Activated naive CD4-positive, alpha-beta T cell treated with anti-CD3 and anti-CD28 coated beads, Interleukin-2, amount 50 U/mL, for 72 hours (primary cell): ENCODE data around the gene ADAMTS12. TPM values are rescaled to one million over a fixed set of nuclear protein-coding genes. Genes with fewer than 3 reads are reported as not detected.

Experiments
- ATAC-seq, 2 donors: fragments of 150-1000 bp; cut with Tn5 transposase; 2 replicates each; pipeline ENCODE4 v1.10.0; 2021; ENCODE audit warnings: mild to moderate bottlenecking in 2 of 2, moderate library complexity in 2 of 2
- DNase-seq, 2 donors: peaks; one replicate each; pipeline ENCODE4 v3.0.0; 2021 to 2022; ENCODE audit warnings: low spot score in 2 of 2
- H3K27ac Mint-ChIP-seq, 2 donors: one replicate each; pipeline ENCODE4 v1.8.0; 2022; ENCODE audit warnings: mild to moderate bottlenecking in 2 of 2, mixed read lengths in 2 of 2
- H3K36me3 Mint-ChIP-seq, 2 donors: one replicate each; pipeline ENCODE4 v1.8.0; 2022; ENCODE audit warnings: mixed read lengths in 2 of 2
- H3K9me3 Mint-ChIP-seq, 2 donors: one replicate each; pipeline ENCODE4 v1.8.0; 2022; ENCODE audit warnings: mixed read lengths in 2 of 2
- total RNA-seq, 2 donors: library from RNA; stranded (reverse); gene quantifications; one replicate each; pipeline ENCODE4 v1.2.3, GENCODE V29; 2022

The ADAMTS12 gene
- total RNA-seq, 2 donors from 2014 or later, result not detected

DNA sequence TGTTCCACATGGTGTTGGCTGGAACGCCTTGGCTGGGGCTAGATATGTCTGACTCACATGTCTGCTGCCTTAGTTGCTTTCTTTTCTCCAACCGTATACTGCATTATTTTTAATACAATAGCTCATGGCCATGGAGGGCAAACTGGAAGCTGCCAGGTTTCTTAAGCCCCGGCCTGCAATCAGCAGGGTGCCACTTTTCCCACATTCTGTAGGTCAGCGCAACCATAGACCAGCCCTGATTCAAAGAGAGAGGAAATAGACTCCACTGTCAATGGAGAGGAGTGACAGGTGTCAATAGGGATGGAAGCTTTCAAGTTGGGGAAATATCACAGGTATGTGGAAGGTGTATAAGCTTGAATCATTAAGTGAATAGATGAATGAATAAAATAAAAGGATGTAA, 390.5 kb downstream of the ADAMTS12 start:
- no peaks in the 10 kb centered on the region for H3K9me3 Mint-ChIP-seq
- ATAC-seq, result no peak
- no peak overlapping the region for H3K27ac Mint-ChIP-seq
- no peak for DNase-seq
- no peaks in the 10 kb centered on the region for H3K36me3 Mint-ChIP-seq

DNA sequence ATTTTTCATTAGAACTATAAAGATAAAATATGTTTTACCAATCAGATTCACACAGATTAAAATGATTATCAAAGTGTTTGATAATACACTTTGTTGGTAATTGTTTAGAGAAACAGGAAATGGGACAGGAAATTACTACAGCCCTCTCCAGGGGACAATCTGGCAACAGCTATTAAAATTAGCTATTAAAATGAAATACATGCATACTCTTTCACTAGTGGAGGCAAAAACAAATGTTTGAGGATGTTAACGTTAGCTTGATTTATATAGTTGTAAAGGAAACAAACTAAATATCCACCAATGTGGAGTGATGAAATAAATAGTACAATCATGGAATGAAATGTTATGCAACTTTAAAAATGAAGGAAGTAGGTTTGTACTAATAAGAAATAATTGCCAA, 397.3 kb downstream of the ADAMTS12 start:
- no peak overlapping the region for H3K27ac Mint-ChIP-seq
- peaks cover 0 to 4% of the 10 kb centered on the region in 2 donors for H3K9me3 Mint-ChIP-seq
- DNase-seq (no peak), ATAC-seq (no peak)
- no peaks in the 10 kb centered on the region for H3K36me3 Mint-ChIP-seq

DNA sequence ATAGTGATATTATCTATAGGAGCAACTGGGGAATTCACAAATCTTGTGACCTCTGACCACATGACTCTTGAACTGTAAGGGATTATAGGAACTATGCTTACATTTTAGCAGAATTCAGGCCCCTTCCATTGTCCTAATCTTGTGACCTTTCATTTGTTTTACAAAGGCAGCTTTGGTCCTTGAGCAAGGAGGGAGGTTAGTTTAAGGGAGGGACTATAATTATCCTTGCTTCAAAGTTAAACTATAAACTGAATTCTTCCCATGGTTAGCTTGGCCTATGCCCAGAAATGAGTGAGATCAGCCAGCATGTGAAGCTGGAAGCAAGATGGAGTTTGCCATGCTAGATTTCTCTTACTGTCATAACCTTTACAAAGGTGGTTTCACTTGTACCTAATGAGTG, 399.8 kb downstream of the ADAMTS12 start:
- no peak for ATAC-seq
- no peaks in the 10 kb centered on the region for H3K36me3 Mint-ChIP-seq
- no peak for DNase-seq
- no peak overlapping the region for H3K27ac Mint-ChIP-seq
- peaks cover 0 to 4% of the 10 kb centered on the region in 2 donors for H3K9me3 Mint-ChIP-seq

DNA sequence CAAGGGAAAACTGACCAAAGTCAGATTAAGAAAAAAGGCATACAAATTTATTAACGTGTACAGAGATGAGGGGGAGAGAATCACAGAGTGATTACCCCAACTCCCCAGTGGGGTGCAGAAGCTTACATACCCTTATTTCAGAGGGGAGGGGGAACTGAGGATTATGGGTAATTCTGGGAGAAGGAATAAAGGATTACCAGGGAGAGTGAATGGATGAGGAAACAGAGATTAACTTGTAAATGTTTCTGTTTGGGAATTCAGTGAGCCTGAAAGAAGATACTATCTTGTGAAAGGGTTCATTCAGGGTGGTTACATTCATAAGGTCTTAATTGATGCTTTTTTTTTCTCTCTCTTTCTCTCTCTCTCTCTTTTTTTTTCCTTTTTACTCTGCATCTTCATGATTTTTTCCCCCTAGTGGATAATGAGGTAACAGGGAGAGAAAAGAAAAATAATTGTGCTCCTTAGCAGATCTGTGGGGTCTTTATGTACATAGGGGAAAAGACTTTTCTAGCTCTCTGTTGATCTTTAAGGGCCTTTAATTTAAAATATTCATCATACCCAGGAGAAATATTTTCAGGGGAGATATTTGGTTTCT, 401.6 kb downstream of the ADAMTS12 start:
- Mint-ChIP-seq H3K36me3 (no peaks in the 10 kb centered on the region), H3K27ac (no peak overlapping the region)

DNA sequence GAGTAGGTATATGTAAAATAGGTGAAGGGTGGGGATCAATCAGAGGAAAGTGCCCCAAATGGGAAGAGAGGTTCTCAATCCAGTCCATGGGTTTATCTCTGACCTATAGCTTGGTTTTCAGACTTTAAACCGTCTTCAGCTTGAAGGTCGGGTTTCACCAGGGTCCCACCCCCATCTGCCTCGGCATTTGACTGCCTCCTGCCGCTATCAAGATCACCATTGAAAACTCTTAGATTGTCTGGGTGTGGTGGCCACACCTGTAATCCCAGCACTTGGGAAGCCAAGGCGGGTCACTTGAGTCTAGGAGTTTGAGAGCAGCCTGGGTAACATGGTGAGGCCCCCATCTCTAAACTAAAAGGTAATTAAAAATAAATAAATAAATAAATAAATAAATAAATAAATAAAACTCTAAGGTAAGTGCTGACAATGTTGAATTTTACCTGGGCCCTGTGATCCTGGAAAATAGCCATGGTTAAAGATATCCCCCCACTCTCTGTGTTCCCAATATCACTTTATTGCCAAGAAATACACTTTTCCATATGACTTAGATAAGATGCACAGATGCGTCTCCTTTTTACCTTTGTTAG, 402.2 kb downstream of the ADAMTS12 start:
- H3K27ac Mint-ChIP-seq, result no peak overlapping the region
- peaks cover 0 to 4% of the 10 kb centered on the region in 2 donors for H3K9me3 Mint-ChIP-seq
- DNase-seq, result no peak
- ATAC-seq, result no peak
- no peaks in the 10 kb centered on the region for H3K36me3 Mint-ChIP-seq

More for the DNA sequence above, 401.6 kb downstream of the ADAMTS12 start:
- no peak for ATAC-seq
- peaks cover 0 to 4% of the 10 kb centered on the region in 2 donors for H3K9me3 Mint-ChIP-seq
- no peak for DNase-seq

DNA sequence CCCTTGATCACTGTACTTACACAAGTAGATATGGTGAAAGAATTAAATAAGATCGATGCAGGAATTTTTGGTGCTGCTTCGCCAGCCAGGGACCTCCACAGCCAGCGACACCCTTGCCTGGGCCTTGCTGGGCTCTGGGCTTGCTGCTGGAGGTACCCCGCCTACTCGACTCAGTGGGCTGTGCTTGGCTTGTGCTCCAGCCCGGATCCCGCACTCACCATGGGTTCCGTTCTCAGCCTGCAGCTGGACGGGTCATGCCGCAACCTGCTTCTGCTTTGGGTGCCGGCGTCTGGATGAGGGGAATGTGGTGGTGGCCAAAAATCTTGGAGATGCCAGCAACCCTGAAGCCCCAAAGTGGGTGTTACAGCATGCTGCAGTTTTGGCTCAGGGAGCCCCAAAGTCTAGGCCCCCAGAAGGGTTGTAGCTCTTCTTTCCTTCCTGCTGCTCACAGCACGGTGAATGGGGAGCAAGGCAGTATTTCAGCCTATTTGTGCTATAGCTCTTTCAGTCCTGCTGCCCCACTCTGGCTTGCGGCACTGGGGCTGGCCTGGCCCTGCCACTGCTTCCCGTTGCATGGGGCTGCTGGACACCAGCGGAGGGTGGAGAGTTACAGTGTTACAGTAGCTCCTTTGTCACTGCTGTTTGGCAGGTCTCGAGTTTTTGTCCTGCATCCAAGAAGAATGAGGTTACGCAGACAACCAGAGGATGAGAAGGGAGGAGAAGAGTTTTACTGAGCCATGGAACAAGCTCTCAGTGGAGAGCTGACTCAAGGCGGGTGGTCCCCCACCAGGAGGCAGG, 403.0 kb downstream of the ADAMTS12 start:
- Mint-ChIP-seq H3K27ac (no peak overlapping the region), H3K9me3 (peaks cover 0 to 4% of the 10 kb centered on the region in 2 donors), H3K36me3 (no peaks in the 10 kb centered on the region)
- DNase-seq (no peak), ATAC-seq (no peak)

DNA sequence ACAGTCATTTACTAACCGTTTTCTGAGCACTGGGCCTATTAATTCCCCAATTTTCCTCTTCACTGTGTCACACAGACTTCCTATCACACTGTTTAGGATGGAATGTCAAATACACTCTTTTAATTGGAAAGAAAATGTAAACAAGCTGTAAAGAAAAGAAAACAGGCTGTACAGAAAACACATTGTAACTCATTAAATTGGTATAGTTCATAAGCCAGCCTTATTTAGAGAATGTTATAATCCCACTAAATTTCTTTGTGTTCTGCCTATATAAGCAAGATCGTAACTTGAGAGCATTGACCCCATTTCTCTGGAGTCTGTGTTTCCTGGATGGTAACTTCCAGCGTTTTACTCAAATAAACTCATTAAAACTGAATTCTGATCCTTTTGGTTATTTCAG, 404.6 kb downstream of the ADAMTS12 start:
- DNase-seq (no peak), ATAC-seq (no peak)
- H3K36me3 Mint-ChIP-seq, result peaks cover 0 to 5% of the 10 kb centered on the region in 2 donors
- no peak overlapping the region for H3K27ac Mint-ChIP-seq
- peaks cover 0 to 2% of the 10 kb centered on the region in 2 donors for H3K9me3 Mint-ChIP-seq

DNA sequence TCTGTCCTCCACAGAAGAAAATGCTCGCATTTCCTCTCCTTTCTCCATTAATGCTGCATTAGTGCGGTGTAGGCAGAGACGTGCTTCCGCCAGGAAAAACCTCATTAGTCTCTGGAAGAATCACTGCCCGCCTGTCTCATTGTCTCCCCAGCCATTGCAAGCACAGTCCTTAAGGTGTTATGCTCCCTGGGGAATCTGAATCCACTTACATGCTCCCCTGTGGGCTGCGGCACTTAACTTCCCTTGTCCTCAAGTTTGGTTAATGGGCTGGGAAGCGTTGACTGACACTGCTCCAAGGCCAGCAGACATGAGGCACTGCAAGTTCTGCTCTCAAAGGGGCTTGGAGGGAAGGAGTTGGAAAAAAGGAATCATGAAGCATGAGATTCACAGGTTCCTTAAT, 409.5 kb downstream of the ADAMTS12 start:
- ATAC-seq (peak in 1 of 2 donors; percentile 16), DNase-seq (no peak)
- no peaks in the 10 kb centered on the region for H3K9me3 Mint-ChIP-seq
- H3K27ac Mint-ChIP-seq, result no peak overlapping the region
- H3K36me3 Mint-ChIP-seq, result peaks cover 4 to 5% of the 10 kb centered on the region in 2 donors

DNA sequence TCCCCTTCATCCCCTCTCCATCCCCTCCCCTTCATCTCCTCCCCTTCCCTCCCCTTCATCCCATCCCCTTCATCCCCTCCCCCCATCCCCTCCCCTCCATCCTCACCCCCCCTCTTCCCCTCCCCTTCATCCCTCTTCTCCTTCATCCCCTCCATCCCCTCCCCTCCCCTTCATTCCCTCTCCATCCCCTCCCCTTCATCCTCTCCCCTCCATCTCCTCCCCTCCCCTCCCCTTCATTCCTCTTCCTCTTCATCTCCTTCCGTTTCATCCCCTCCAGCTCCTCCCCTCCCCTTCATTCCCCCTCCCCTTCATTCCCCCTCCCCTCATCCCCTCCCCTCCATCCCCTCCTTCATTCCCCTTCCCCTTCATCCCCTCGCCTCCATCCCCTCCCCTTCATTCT, 410.9 kb downstream of the ADAMTS12 start:
- no peak for DNase-seq
- peaks cover 11 to 15% of the 10 kb centered on the region in 2 donors for H3K36me3 Mint-ChIP-seq

DNA sequence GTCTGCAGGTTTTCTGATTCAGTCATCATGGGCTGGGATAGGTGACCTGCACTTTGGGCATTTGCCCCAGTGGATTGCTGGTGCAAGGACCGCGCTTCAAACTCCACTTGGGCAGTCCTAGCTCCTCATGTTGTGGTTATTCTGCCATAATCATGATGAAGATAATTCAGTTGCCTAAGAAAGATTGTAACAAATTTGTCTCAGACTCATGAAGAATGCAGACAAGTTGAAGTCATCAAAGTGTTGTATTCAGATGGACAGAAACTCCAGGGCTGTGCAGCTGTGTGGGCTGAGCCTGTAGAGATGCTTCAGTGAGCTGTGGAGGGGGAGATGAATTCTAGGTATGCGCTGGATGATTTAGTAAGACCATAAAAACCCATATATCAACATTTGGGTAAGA, 412.5 kb downstream of the ADAMTS12 start:
- DNase-seq (no peak), ATAC-seq (no peak)
- H3K36me3 Mint-ChIP-seq, result peaks cover 27 to 31% of the 10 kb centered on the region in 2 donors
- H3K27ac Mint-ChIP-seq, result no peak overlapping the region
- H3K9me3 Mint-ChIP-seq, result peaks cover 0 to 11% of the 10 kb centered on the region in 2 donors

More for the DNA sequence above, 410.9 kb downstream of the ADAMTS12 start:
- H3K9me3 Mint-ChIP-seq, result no peaks in the 10 kb centered on the region
- ATAC-seq, result no peak
- H3K27ac Mint-ChIP-seq, result no peak overlapping the region

DNA sequence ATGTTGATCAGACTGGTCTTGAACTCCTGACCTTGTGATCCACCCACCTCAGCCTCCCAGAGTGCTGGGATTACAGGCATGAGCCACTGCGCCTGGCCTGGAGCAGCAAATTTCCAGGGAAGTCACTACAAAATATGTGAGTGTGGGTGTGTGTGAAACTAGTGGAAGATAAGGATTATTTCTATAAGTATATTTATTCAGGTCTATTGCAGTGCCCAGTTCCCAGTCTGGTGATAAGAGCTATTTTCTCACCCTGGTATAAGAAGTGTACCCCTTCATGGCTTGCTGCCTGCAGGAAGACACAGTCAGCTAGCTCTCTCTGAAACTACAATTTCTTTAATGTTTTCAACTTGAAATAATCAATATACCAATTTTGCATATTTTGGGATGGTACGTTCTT, 414.0 kb downstream of the ADAMTS12 start:
- DNase-seq, result no peak
- Mint-ChIP-seq H3K27ac (no peak overlapping the region), H3K36me3 (peaks cover 35 to 46% of the 10 kb centered on the region in 2 donors), H3K9me3 (peaks cover 0 to 25% of the 10 kb centered on the region in 2 donors)
- ATAC-seq, result no peak

DNA sequence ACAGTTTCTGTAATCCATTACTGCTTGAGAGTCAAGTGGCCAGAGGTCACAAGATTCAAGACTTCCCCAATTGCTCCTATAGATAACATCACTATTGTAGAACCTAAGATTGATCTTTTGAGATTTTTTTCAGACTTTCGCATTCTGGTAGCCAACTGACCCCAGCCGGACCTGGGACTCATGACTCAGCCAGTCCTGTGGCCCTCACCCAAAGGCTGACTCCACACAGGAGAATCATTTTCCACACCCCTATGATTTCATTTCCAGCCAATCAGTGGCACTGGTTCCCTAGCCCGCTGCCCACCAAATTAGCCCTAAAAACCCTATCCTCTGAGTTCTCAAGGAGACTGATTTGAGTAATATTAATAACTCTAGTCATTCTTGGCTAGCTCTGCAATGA, 414.8 kb downstream of the ADAMTS12 start:
- H3K27ac Mint-ChIP-seq, result no peak overlapping the region
- no peak for ATAC-seq
- no peak for DNase-seq
- H3K9me3 Mint-ChIP-seq, result peaks cover 0 to 25% of the 10 kb centered on the region in 2 donors
- peaks cover 42 to 53% of the 10 kb centered on the region in 2 donors for H3K36me3 Mint-ChIP-seq

DNA sequence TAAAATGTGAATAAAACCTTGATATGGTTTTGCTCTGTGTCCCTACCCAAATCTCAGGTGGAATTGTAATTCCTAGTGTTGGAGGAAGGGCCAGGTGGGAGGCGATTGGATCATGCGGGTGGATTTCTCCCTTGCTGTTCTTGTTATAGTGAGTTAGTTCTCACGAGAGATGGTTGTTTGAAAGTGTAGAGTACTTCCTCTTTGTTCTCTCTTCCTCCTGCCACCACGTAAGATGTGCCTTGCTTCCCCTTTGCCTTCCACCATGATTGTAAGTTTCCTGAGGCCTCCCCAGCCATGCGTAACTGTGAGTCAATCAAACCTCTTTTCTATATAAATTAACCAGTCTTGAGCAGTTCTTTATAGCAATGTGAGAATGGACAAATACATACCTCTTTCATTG, 416.1 kb downstream of the ADAMTS12 start:
- peaks cover 0 to 25% of the 10 kb centered on the region in 2 donors for H3K9me3 Mint-ChIP-seq
- peak overlapping the region in 1 of 2 donors; percentile 19 for H3K27ac Mint-ChIP-seq

DNA sequence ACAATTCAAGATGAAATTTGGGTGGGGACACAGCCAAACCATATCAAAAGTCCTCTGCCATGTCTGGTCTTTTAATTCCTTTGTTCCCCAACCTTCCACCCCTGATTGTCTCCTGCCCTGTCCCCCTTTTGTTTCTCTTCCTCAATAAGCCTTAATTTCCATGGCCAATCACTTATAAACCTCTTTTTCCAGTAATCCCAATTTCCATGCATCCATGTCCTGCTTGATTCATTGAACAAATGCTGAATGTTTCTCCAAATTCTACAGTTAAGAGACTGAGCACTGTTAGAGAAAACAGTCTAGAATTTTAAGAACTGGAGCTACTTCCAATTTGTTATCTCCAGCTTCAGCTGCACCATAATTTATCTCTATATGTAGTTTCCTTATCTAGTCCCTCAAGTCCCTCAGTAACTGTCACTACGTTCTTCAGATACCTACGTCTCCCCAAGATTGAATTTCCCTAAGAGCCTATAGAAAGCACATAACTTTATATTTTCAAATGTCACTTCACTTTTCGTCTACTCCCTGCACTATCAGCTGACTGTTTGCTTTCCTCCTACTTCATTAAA, 416.8 kb downstream of the ADAMTS12 start:
- Mint-ChIP-seq H3K9me3 (peaks cover 0 to 25% of the 10 kb centered on the region in 2 donors), H3K27ac (peak overlapping the region in 1 of 2 donors; percentile 90), H3K36me3 (peaks cover 42 to 62% of the 10 kb centered on the region in 2 donors)
- DNase-seq, result no peak
- no peak for ATAC-seq

More for the DNA sequence above, 416.1 kb downstream of the ADAMTS12 start:
- H3K36me3 Mint-ChIP-seq, result peaks cover 42 to 62% of the 10 kb centered on the region in 2 donors
- no peak for DNase-seq
- ATAC-seq, result no peak

DNA sequence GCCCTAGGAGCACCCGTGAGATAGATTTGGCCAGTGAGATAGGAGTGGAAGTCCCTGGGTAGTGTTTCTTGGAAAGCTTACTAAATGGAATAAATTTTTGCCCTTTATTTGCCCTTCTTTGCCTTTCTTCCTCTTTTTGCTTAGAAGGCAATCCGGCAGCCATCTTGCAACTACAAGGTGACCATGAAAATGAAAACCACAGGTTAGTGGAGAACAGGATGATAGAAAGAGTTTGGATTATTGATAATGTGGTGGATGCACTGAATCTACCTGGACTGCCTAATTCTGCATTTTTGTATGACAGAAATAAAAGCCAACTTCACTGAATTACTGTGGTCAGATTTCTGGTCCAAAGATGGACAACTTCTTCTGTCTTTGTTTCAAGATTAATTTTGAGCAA, 417.8 kb downstream of the ADAMTS12 start:
- H3K9me3 Mint-ChIP-seq, result peaks cover 0 to 25% of the 10 kb centered on the region in 2 donors
- DNase-seq, result no peak
- H3K27ac Mint-ChIP-seq, result no peak overlapping the region
- ATAC-seq, result no peak
- H3K36me3 Mint-ChIP-seq, result peaks cover 42 to 62% of the 10 kb centered on the region in 2 donors
